IMR-90 (cell line): Measurements from ENCODE around the gene BMERB1.

Experiments used
- BHLHE40 ChIP-seq: fragments of 150-350 bp; IDR thresholded peaks from 2 replicates; pipeline ENCODE4 v1.6.1; 2016; ENCODE audit warnings: mild to moderate bottlenecking, low read depth, low read length
- CEBPB ChIP-seq: IDR thresholded peaks from 2 replicates; pipeline ENCODE4 v1.6.1; 2012; ENCODE audit warnings: low read depth, low read length, improper control_type of control experiment
- CTCF ChIP-seq: conservative IDR thresholded peaks from 2 replicates; pipeline ENCODE4 v1.5.1; 2012; ENCODE audit warnings: mild to moderate bottlenecking, low read depth, low read length, improper control_type of control experiment
- FOS ChIP-seq: fragments of 150-350 bp; IDR thresholded peaks from 2 replicates; pipeline ENCODE4 v1.6.1; 2016; ENCODE audit warnings: low read depth, low read length
- MAZ ChIP-seq: IDR thresholded peaks from 2 replicates; pipeline ENCODE4 v1.6.1; 2012; ENCODE audit warnings: low read depth, mild to moderate bottlenecking, low read length, improper control_type of control experiment, moderate library complexity, borderline replicate concordance
- POLR2A ChIP-seq: IDR thresholded peaks from 2 replicates; pipeline ENCODE4 v1.6.1; 2012; ENCODE audit warnings: mild to moderate bottlenecking, low read depth, low read length
- RAD21 ChIP-seq: IDR thresholded peaks from 2 replicates; pipeline ENCODE4 v1.6.1; 2012; ENCODE audit warnings: low read length, improper control_type of control experiment
- RCOR1 ChIP-seq: IDR thresholded peaks from 2 replicates; pipeline ENCODE4 v1.6.1; 2012; ENCODE audit warnings: mild to moderate bottlenecking, low read length, improper control_type of control experiment; ENCODE audit not compliant: insufficient replicate concordance
- RFX5 ChIP-seq: IDR thresholded peaks from 2 replicates; pipeline ENCODE4 v1.8.0; 2012; ENCODE audit warnings: low read depth, mild to moderate bottlenecking, low read length, moderate library complexity
- SMC3 ChIP-seq: fragments of 150-350 bp; IDR thresholded peaks from 2 replicates; pipeline ENCODE4 v1.6.1; 2016; ENCODE audit warnings: low read depth, mild to moderate bottlenecking, antibody characterized with exemption, low read length, moderate library complexity

GRCh38 chr16:15434425-15435215 is at the start of gene BMERB1:
- TF ChIP-seq CTCF (no peak), FOS (no peak), CEBPB (no peak), SMC3 (0 out of 2 replicates have a peak, but pooled peaks have one; percentile 5), RCOR1 (peak; percentile 81), POLR2A (peak; percentile 59), RAD21 (peak; percentile 21; the same call in 1 of the 2 replicates), RFX5 (no peak), MAZ (peak; percentile 72; the same call in 1 of the 2 replicates), BHLHE40 (peak; percentile 47)
